ENCODE measurements around the gene FCGR3A. TPM values are rescaled to one million over a fixed set of nuclear protein-coding genes. Genes with fewer than 3 reads are reported as not detected.
"Not testable (repeated sequence)": the region's sequence is repeated elsewhere in the genome, so short reads cannot be mapped to it uniquely, and the experiment has no call there.

FCGR3A gene
- total RNA-seq, 1 donor from 2014 or later: 323 TPM

DNA sequence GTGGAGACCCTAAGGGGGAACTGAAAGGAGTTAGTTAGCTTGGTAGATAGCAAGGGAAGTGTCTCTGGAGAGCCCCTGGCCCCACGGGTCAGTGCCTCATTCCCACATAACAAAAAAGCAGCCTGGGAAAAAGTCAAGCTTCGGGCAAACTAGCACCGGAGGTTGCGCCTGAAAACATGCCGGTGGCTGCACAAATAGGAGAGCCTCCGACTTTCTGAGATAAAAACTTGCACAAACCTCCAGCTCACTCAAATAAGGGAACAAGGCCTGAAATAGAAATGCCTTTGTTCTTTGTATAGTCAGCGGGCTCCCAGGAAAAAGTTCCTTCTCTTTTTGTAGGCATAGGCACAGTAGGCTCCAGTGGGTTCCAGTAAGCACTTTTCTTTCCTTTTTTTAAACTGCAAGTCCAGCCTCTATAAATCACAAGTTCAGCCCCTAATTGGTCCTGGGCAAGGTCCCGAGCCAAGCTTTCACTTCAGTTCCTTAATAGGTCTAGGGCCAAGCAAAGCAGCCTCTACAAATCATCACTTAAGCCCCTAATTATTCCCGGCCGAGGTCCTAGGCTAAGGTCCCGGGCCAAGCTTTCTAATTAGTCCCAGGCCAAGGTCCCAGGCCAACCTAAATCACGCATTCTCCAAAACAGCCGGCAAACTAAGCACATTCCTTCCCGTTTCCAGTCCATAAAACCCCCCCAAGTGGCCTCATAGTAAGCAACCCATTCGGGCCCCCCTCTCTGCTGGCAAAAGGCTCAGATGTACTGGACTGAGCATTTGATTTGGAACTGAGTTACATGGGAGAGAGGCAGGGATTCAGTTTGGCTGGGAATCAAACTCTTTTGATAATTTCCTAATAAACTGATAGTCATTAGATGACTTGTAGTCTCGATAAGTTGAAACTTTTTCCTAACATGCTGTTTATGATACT, 16.7 kb downstream of the FCGR3A start:
- H3K9me3 ChIP-seq; intact Hi-C loops (cut with DNase I); H3K4me3 ChIP-seq; DNase-seq; H3K36me3 ChIP-seq; ATAC-seq; H3K27me3 ChIP-seq (ENCODE audit: low read depth): not testable (repeated sequence)
- peaks cover 16% of the 10 kb centered on the region for H3K4me1 ChIP-seq
- peak overlapping the region; percentile 49 for H3K27ac ChIP-seq

GRCh38 chr1:161531986-161532643, 17.5 kb downstream of the FCGR3A start:
- Histone ChIP-seq H3K4me1 (peaks cover 16% of the 10 kb centered on the region), H3K9me3 (no peaks in the 10 kb centered on the region), H3K36me3 (no peaks in the 10 kb centered on the region), H3K27me3 (ENCODE audit: low read depth) (no peaks in the 10 kb centered on the region), H3K27ac (peak overlapping the region; percentile 49), H3K4me3 (no peak overlapping the region)
- TF ChIP-seq, protein P1, sequence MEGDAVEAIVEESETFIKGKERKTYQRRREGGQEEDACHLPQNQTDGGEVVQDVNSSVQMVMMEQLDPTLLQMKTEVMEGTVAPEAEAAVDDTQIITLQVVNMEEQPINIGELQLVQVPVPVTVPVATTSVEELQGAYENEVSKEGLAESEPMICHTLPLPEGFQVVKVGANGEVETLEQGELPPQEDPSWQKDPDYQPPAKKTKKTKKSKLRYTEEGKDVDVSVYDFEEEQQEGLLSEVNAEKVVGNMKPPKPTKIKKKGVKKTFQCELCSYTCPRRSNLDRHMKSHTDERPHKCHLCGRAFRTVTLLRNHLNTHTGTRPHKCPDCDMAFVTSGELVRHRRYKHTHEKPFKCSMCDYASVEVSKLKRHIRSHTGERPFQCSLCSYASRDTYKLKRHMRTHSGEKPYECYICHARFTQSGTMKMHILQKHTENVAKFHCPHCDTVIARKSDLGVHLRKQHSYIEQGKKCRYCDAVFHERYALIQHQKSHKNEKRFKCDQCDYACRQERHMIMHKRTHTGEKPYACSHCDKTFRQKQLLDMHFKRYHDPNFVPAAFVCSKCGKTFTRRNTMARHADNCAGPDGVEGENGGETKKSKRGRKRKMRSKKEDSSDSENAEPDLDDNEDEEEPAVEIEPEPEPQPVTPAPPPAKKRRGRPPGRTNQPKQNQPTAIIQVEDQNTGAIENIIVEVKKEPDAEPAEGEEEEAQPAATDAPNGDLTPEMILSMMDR (IDR thresholded peaks at IDR 0.05): no peak
- no peak for DNase-seq
- intact Hi-C loops (cut with DNase I): no loop called here
- no peak for ATAC-seq

DNA sequence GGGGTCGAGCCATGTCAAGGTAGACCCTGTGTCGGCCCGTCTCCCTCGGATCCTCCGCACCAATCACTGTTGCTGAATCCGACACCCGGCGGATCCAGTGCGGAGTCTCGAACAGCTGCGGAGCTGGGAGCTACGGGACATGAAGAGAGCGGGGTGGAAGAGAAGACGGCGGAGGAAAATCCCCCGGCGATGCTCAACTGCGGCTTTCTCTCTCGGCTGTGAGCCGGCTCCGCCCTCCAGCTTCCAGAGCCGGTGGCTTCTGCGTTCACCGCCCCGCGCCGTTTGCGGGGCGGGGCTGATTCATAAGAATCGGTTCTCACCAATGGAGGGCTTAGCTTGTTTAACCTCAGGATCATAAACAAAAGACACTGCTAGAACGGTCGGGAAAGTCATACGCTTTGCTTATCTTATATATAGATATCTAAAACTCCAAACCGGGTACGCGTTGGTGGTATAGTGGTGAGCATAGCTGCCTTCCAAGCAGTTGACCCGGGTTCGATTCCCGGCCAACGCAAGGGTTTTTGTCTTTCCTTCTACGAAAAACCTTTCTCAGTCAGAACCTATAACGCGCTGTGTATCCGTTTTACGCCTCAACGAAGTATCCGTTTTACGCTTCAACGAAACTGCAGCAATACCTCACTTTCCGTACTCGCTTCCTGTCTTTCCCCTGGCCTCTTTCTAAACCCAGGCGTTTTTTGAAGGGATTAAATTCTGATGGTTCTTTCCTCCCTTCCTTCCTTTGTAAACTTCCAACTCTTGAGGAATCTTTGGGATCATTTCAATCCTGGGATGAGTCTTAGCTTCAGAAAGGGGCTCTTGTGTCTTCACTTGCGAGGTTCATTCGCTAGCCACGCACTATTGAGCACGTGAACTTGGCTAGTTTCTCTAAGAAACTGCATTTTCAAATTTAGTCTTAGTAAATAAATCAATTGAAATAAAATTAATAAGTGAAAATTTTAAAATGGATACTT, 18.7 kb downstream of the FCGR3A start:
- H3K9me3 ChIP-seq; intact Hi-C loops (cut with DNase I); H3K36me3 ChIP-seq; H3K27me3 ChIP-seq (ENCODE audit: low read depth): not testable (repeated sequence)
- Histone ChIP-seq H3K4me1 (peaks cover 16% of the 10 kb centered on the region), H3K4me3 (peak overlapping the region; percentile 66), H3K27ac (peak overlapping the region; percentile 81)
- ATAC-seq: peak; percentile 89 to 92
- DNase-seq: peak; percentile 87

DNA sequence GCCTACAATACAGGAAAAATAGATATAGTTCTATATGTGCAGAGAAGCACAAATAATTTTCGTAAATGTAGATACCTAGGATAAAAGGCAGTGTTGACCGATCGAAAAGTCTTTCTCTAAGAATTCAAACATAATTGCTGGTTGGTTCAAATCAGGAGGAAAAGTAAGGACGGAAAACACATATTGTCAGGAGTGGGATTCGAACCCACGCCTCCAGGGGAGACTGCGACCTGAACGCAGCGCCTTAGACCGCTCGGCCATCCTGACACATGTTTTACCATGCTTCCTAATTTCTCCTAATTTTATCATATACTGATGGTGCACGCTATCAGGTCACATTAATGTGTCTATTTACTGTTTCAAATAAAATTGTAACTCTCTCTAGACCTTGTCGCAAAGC, 19.5 kb downstream of the FCGR3A start:
- intact Hi-C loops (cut with DNase I): not testable (repeated sequence)
- DNase-seq (peak; percentile 61), ATAC-seq (peak; percentile 85 to 91)

DNA sequence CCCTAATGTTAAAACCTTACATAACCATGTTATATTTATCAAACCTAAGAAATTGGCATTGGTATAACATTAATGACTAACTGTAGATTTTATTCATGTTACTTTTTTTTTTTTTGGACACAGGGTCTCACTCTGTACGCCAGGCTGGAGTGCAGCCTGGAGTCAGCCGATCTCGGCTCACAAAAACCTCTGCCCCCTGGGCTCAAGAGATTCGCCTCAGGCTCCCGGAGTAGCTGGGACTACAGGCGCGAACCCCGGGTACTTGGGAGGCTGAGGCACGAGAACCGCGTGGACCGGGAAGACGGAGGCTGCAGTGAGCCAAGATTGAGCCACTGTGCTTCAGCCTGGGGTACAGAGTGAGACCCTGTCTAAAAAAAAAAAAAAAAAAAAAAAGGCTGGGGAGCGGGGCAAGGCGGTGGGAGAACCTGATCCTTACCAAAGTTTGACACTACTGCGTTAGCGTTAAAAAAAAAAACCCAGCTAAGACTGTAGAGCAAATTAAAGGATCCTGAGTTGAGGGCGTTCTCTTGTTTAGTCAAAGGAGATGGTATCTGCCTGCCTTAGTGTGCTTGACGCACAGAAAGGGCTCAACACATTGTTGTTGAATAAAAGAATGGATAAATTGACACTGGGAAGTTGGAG, 20.0 kb downstream of the FCGR3A start:
- H3K36me3 ChIP-seq; DNase-seq; ATAC-seq; H3K27me3 ChIP-seq (ENCODE audit: low read depth); H3K9me3 ChIP-seq; intact Hi-C loops (cut with DNase I): not testable (repeated sequence)
- Histone ChIP-seq H3K27ac (peak overlapping the region; percentile 81), H3K4me3 (peak overlapping the region; percentile 66), H3K4me1 (peaks cover 22% of the 10 kb centered on the region)

More for the DNA sequence above, 19.5 kb downstream of the FCGR3A start:
- Histone ChIP-seq H3K4me3 (peak overlapping the region; percentile 66), H3K4me1 (peaks cover 19% of the 10 kb centered on the region), H3K27ac (peak overlapping the region; percentile 81)
- not testable (repeated sequence) for H3K27me3 ChIP-seq (ENCODE audit: low read depth); H3K36me3 ChIP-seq; H3K9me3 ChIP-seq

- intact Hi-C loops (cut with DNase I); H3K4me3 ChIP-seq; ATAC-seq; H3K36me3 ChIP-seq; H3K9me3 ChIP-seq; H3K27ac ChIP-seq; H3K27me3 ChIP-seq (ENCODE audit: low read depth): not testable (repeated sequence)
- peak; percentile 73 for DNase-seq
- peaks cover 22% of the 10 kb centered on the region for H3K4me1 ChIP-seq
Measured at GRCh38 chr1:161528550-161528949, 21.1 kb downstream of the FCGR3A start.

GRCh38 chr1:161525918-161526317, 23.7 kb downstream of the FCGR3A start:
- H3K4me1 ChIP-seq; H3K27me3 ChIP-seq (ENCODE audit: low read depth); ATAC-seq; DNase-seq; H3K9me3 ChIP-seq; H3K4me3 ChIP-seq; intact Hi-C loops (cut with DNase I); H3K36me3 ChIP-seq; H3K27ac ChIP-seq: not testable (repeated sequence)

- H3K4me3 ChIP-seq: peak overlapping the region; percentile 74
- peak overlapping the region; percentile 65 for H3K27ac ChIP-seq
- peak; percentile 70 for DNase-seq
- H3K9me3 ChIP-seq; H3K36me3 ChIP-seq; H3K27me3 ChIP-seq (ENCODE audit: low read depth); intact Hi-C loops (cut with DNase I); H3K4me1 ChIP-seq: not testable (repeated sequence)
- ATAC-seq: peak in 1 of 2 donors; percentile 56
Measured at GRCh38 chr1:161525321-161525720, 24.3 kb downstream of the FCGR3A start.

- intact Hi-C loops (cut with DNase I); H3K4me1 ChIP-seq; DNase-seq; H3K27me3 ChIP-seq (ENCODE audit: low read depth); H3K9me3 ChIP-seq; H3K36me3 ChIP-seq: not testable (repeated sequence)
- Histone ChIP-seq H3K4me3 (peak overlapping the region; percentile 74), H3K27ac (peak overlapping the region; percentile 65)
- ATAC-seq: peak; percentile 77 to 79
Measured at GRCh38 chr1:161524742-161525291, 24.8 kb downstream of the FCGR3A start.

GRCh38 chr1:161523817-161524741, 25.5 kb downstream of the FCGR3A start, which contains the start of gene HSPA6:
Gene HSPA6, plus strand, starts transcription at chr1:161524540. Its CDS starts 119 bp downstream, at chr1:161524659.
- DNase-seq: peak; percentile 71
- H3K36me3 ChIP-seq; H3K9me3 ChIP-seq; intact Hi-C loops (cut with DNase I); H3K27me3 ChIP-seq (ENCODE audit: low read depth); H3K4me1 ChIP-seq: not testable (repeated sequence)
- peak; percentile 84 to 90 for ATAC-seq
- Histone ChIP-seq H3K4me3 (peak within 1 kb of the TSS; percentile 74), H3K27ac (peak within 1 kb of the TSS; percentile 86)

Measured in lower lobe of right lung (tissue), 2 donors.